KMS-11 (cell line): ENCODE results near the gene TAF11L2.
"Not testable (repeated sequence)": the region's sequence is repeated elsewhere in the genome, so short reads cannot be mapped to it uniquely, and the experiment has no call there.

Experiments
- H2AFZ ChIP-seq: fragments of 200-600 bp; sonication (generic); 2 replicates; pipeline ENCODE4 v1.6.1; 2016; ENCODE audit warnings: antibody characterized with exemption, mixed run types, low read depth
- H3K27ac ChIP-seq: fragments of 200-600 bp; sonication (generic); 2 replicates; pipeline ENCODE4 v1.6.1; 2016; ENCODE audit warnings: mild to moderate bottlenecking, mixed run types
- H3K27me3 ChIP-seq: fragments of 200-600 bp; sonication (generic); 2 replicates; pipeline ENCODE4 v1.6.1; 2017; ENCODE audit warnings: mild to moderate bottlenecking, low read depth, mixed run types, moderate library complexity; ENCODE audit not compliant: insufficient read depth
- H3K36me3 ChIP-seq: fragments of 200-600 bp; sonication (generic); 2 replicates; pipeline ENCODE4 v1.6.1; 2017; ENCODE audit warnings: mild to moderate bottlenecking, mixed run types; ENCODE audit not compliant: insufficient read depth
- H3K4me1 ChIP-seq: fragments of 200-600 bp; sonication (generic); 2 replicates; pipeline ENCODE4 v1.6.1; 2016; ENCODE audit warnings: mild to moderate bottlenecking, low read depth, mixed run types; ENCODE audit not compliant: poor library complexity, severe bottlenecking
- H3K4me2 ChIP-seq: fragments of 200-600 bp; sonication (generic); 2 replicates; pipeline ENCODE4 v1.7.0; 2016; ENCODE audit warnings: mild to moderate bottlenecking, mixed run types
- H3K4me3 ChIP-seq: fragments of 200-600 bp; sonication (generic); IDR thresholded peaks from 2 replicates; pipeline ENCODE4 v1.6.1; 2017; ENCODE audit warnings: low read depth, low read length, mixed read lengths; ENCODE audit not compliant: insufficient read depth
- H3K79me2 ChIP-seq: fragments of 200-600 bp; sonication (generic); 2 replicates; pipeline ENCODE4 v1.6.1; 2016; ENCODE audit warnings: low read depth, mixed run types; ENCODE audit not compliant: insufficient read depth
- H3K9ac ChIP-seq: fragments of 200-600 bp; sonication (generic); 2 replicates; pipeline ENCODE4 v1.6.1; 2016; ENCODE audit warnings: mild to moderate bottlenecking, mixed run types
- H4K20me1 ChIP-seq: fragments of 200-600 bp; sonication (generic); 2 replicates; pipeline ENCODE4 v1.6.1; 2016; ENCODE audit warnings: mild to moderate bottlenecking, mixed run types; ENCODE audit not compliant: insufficient read depth
- CTCF ChIP-seq: fragments of 200-600 bp; sonication (generic); conservative IDR thresholded peaks from 2 replicates; pipeline ENCODE4 v1.6.1; 2017; ENCODE audit warnings: low read depth, mild to moderate bottlenecking, antibody characterized with exemption, low read length, moderate library complexity, mixed read lengths

Gene TAF11L2

GRCh38 chr5:17463653-17464052 lies 34.4 kb upstream of the TAF11L2 start:
- Histone ChIP-seq H3K4me3 (no peak overlapping the region), H3K4me1 (no peaks in the 10 kb centered on the region), H3K36me3 (no peaks in the 10 kb centered on the region), H3K27ac (no peak overlapping the region), H3K9ac (no peak overlapping the region), H3K4me2 (no peak overlapping the region), H3K27me3 (no peaks in the 10 kb centered on the region), H3K79me2 (no peaks in the 10 kb centered on the region), H2AFZ (no peak overlapping the region), H4K20me1 (no peaks in the 10 kb centered on the region)
- TF ChIP-seq CTCF, result no peak

GRCh38 chr5:17470064-17470463 lies 28.0 kb upstream of the TAF11L2 start:
- H2AFZ ChIP-seq, result no peak overlapping the region
- H3K9ac ChIP-seq, result no peak overlapping the region
- H3K4me2 ChIP-seq, result no peak overlapping the region
- H3K36me3 ChIP-seq, result no peaks in the 10 kb centered on the region
- no peak overlapping the region for H3K4me3 ChIP-seq
- TF ChIP-seq CTCF, result no peak
- H3K27me3 ChIP-seq, result no peaks in the 10 kb centered on the region
- H3K27ac ChIP-seq, result no peak overlapping the region
- no peaks in the 10 kb centered on the region for H4K20me1 ChIP-seq
- no peaks in the 10 kb centered on the region for H3K79me2 ChIP-seq
- no peaks in the 10 kb centered on the region for H3K4me1 ChIP-seq

- H2AFZ ChIP-seq, H3K9ac ChIP-seq, H4K20me1 ChIP-seq, H3K36me3 ChIP-seq, H3K79me2 ChIP-seq, H3K4me3 ChIP-seq, H3K4me1 ChIP-seq, H3K27me3 ChIP-seq, H3K27ac ChIP-seq, H3K4me2 ChIP-seq: not testable (repeated sequence)
These were observed 23.0 kb upstream of the TAF11L2 start for GRCh38 chr5:17475064-17475463.

- no peak overlapping the region for H3K27ac ChIP-seq
- no peaks in the 10 kb centered on the region for H3K36me3 ChIP-seq
- no peaks in the 10 kb centered on the region for H3K4me1 ChIP-seq
- H3K4me2 ChIP-seq, result no peak overlapping the region
- no peak overlapping the region for H2AFZ ChIP-seq
- no peak overlapping the region for H3K4me3 ChIP-seq
- no peaks in the 10 kb centered on the region for H4K20me1 ChIP-seq
- no peak for TF ChIP-seq CTCF
- no peak overlapping the region for H3K9ac ChIP-seq
- no peaks in the 10 kb centered on the region for H3K27me3 ChIP-seq
- no peaks in the 10 kb centered on the region for H3K79me2 ChIP-seq
These were observed 21.0 kb upstream of the TAF11L2 start for GRCh38 chr5:17477043-17477442.

GRCh38 chr5:17477573-17478265 lies 20.3 kb upstream of the TAF11L2 start:
- TF ChIP-seq CTCF, result no peak
- H3K27me3 ChIP-seq, result no peaks in the 10 kb centered on the region
- no peaks in the 10 kb centered on the region for H3K36me3 ChIP-seq
- H3K4me2 ChIP-seq, result no peak overlapping the region
- H3K9ac ChIP-seq, result no peak overlapping the region
- H4K20me1 ChIP-seq, result no peaks in the 10 kb centered on the region
- no peaks in the 10 kb centered on the region for H3K79me2 ChIP-seq
- H3K27ac ChIP-seq, result no peak overlapping the region
- H2AFZ ChIP-seq, result no peak overlapping the region
- no peaks in the 10 kb centered on the region for H3K4me1 ChIP-seq
- no peak overlapping the region for H3K4me3 ChIP-seq
